Nephron (organoid): Measurements from ENCODE around the gene NAA10.

Experiments used
- H3K27ac Mint-ChIP-seq, 3 experiments: 2 replicates each; pipeline ENCODE4 v1.8.0; 2020; ENCODE audit warnings: mixed read lengths in 3 of 3, mild to moderate bottlenecking in 2 of 3, moderate library complexity in 1 of 3
- H3K27me3 Mint-ChIP-seq: 2 replicates; pipeline ENCODE4 v1.8.0; 2021; ENCODE audit warnings: low read depth, mild to moderate bottlenecking, moderate library complexity, mixed read lengths
- H3K36me3 Mint-ChIP-seq: 2 replicates; pipeline ENCODE4 v1.8.0; 2020; ENCODE audit warnings: low read depth, mixed read lengths
- H3K4me1 Mint-ChIP-seq: 2 replicates; pipeline ENCODE4 v1.8.0; 2020; ENCODE audit warnings: mixed read lengths
- H3K4me3 Mint-ChIP-seq, 3 experiments: 2 replicates each; pipeline ENCODE4 v1.8.0; 2020; ENCODE audit warnings: mild to moderate bottlenecking in 3 of 3, mixed read lengths in 3 of 3, moderate library complexity in 2 of 3
- H3K9me3 Mint-ChIP-seq: 2 replicates; pipeline ENCODE4 v1.8.0; 2020; ENCODE audit warnings: mixed read lengths
- CTCF ChIP-seq, 3 experiments: fragments of 200-600 bp; sonication (generic); IDR thresholded peaks; one replicate each; pipeline ENCODE4 v1.5.0; 2021; ENCODE audit warnings: antibody characterized with exemption in 3 of 3; ENCODE audit not compliant: unreplicated experiment in 3 of 3

Gene NAA10

DNA sequence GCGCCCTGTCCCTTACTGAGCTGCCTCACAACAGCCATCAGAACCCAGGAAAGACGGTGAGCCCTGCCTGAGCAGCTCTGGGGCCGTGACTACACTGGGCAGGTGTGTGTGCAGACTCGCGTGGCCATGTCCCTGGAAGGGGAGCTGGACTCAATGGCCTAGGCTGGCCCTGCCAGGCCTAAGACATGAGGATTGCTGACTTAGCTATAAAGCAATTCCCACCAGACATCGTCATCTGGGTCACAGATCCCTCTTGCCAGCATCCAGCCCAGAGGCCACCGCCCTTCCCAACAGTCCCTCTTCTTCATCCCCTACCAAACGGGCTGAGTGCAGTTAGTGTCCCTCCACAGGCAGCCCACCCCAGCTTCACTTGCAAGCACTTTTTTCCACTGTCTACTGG is 3.7 kb downstream of the NAA10 start:
- no peaks in the 10 kb centered on the region for H3K27me3 Mint-ChIP-seq
- H3K4me3 Mint-ChIP-seq = no peak overlapping the region
- no peak for TF ChIP-seq CTCF (IDR thresholded peaks at IDR 0.05; ENCODE audit: unreplicated experiment in 3 of 3)
- peaks cover 19% of the 10 kb centered on the region for H3K36me3 Mint-ChIP-seq
- H3K27ac Mint-ChIP-seq = no peak overlapping the region
- peaks cover 15% of the 10 kb centered on the region for H3K9me3 Mint-ChIP-seq
- peaks cover 5% of the 10 kb centered on the region for H3K4me1 Mint-ChIP-seq

GRCh38 chrX:153930011-153930910 is 4.6 kb downstream of the NAA10 start:
- Mint-ChIP-seq H3K27me3 (no peaks in the 10 kb centered on the region), H3K4me1 (peaks cover 5% of the 10 kb centered on the region), H3K9me3 (peaks cover 11% of the 10 kb centered on the region), H3K4me3 (peak overlapping the region in 1 of 3 experiments; percentile 35), H3K27ac (no peak overlapping the region), H3K36me3 (peaks cover 19% of the 10 kb centered on the region)
- no peak for TF ChIP-seq CTCF (IDR thresholded peaks at IDR 0.05; ENCODE audit: unreplicated experiment in 3 of 3)

GRCh38 chrX:153929576-153929975 is 5.3 kb downstream of the NAA10 start:
- H3K27ac Mint-ChIP-seq = no peak overlapping the region
- TF ChIP-seq CTCF (IDR thresholded peaks at IDR 0.05; ENCODE audit: unreplicated experiment in 3 of 3) = no peak
- peaks cover 11% of the 10 kb centered on the region for H3K9me3 Mint-ChIP-seq
- H3K4me3 Mint-ChIP-seq = no peak overlapping the region
- peaks cover 19% of the 10 kb centered on the region for H3K36me3 Mint-ChIP-seq
- peaks cover 9% of the 10 kb centered on the region for H3K4me1 Mint-ChIP-seq
- H3K27me3 Mint-ChIP-seq = peaks cover 3% of the 10 kb centered on the region

- peaks cover 3% of the 10 kb centered on the region for H3K27me3 Mint-ChIP-seq
- no peak for TF ChIP-seq CTCF (IDR thresholded peaks at IDR 0.05; ENCODE audit: unreplicated experiment in 3 of 3)
- peak overlapping the region in 1 of 3 experiments; percentile 20 for H3K4me3 Mint-ChIP-seq
- H3K27ac Mint-ChIP-seq = peak overlapping the region; percentile 83 to 97 (median 89)
- H3K4me1 Mint-ChIP-seq = peaks cover 14% of the 10 kb centered on the region
- H3K9me3 Mint-ChIP-seq = peaks cover 10% of the 10 kb centered on the region
- peaks cover 17% of the 10 kb centered on the region for H3K36me3 Mint-ChIP-seq
Measured at GRCh38 chrX:153928846-153929245, 6.0 kb downstream of the NAA10 start.

- H3K4me1 Mint-ChIP-seq = peaks cover 14% of the 10 kb centered on the region
- H3K27me3 Mint-ChIP-seq = peaks cover 3% of the 10 kb centered on the region
- peaks cover 8% of the 10 kb centered on the region for H3K9me3 Mint-ChIP-seq
- peak overlapping the region; percentile 83 to 90 (median 90) for H3K4me3 Mint-ChIP-seq
- peaks cover 15% of the 10 kb centered on the region for H3K36me3 Mint-ChIP-seq
- TF ChIP-seq CTCF (IDR thresholded peaks at IDR 0.05; ENCODE audit: unreplicated experiment in 3 of 3) = no peak
- peak overlapping the region; percentile 83 to 97 (median 97) for H3K27ac Mint-ChIP-seq
Measured at GRCh38 chrX:153927922-153928760, 6.7 kb downstream of the NAA10 start.
